K562 (cell line): ENCODE data around the gene TMEM138. TPM values are rescaled to one million over a fixed set of nuclear protein-coding genes. Genes with fewer than 3 reads are reported as not detected.

Experiments used
- BHLHE40 ChIP-seq: IDR thresholded peaks from 2 replicates; pipeline ENCODE4 v1.6.1; 2011; ENCODE audit warnings: low read length, improper control_type of control experiment
- HMGN3 ChIP-seq: IDR thresholded peaks from 2 replicates; pipeline ENCODE4 v1.6.1; 2011; ENCODE audit warnings: borderline replicate concordance, low read depth, mild to moderate bottlenecking, mixed read lengths, low read length; ENCODE audit not compliant: insufficient read length; ENCODE audit errors: extremely low read depth
- NCOR1 ChIP-seq: fragments of 450-650 bp; IDR thresholded peaks from 2 replicates; pipeline ENCODE4 v1.6.1; 2016; ENCODE audit warnings: mild to moderate bottlenecking, moderate library complexity
- POLR2G ChIP-seq: fragments of 200-400 bp; formaldehyde crosslinking; IDR thresholded peaks from 2 replicates; pipeline ENCODE4 v1.6.1; 2017; ENCODE audit warnings: low read depth, mild to moderate bottlenecking, antibody characterized with exemption, low read length, moderate library complexity
- RERE ChIP-seq: sonication (generic); formaldehyde crosslinking; IDR thresholded peaks from 2 replicates; pipeline ENCODE4 v1.8.0; 2023; ENCODE audit warnings: missing genetic modification reagents, mild to moderate bottlenecking, borderline replicate concordance
- STAT6 ChIP-seq: sonication (generic); formaldehyde crosslinking; IDR thresholded peaks from 2 replicates; pipeline ENCODE4 v1.8.1; 2023; ENCODE audit warnings: mild to moderate bottlenecking, missing genetic modification reagents
- TFAP4 ChIP-seq: sonication (generic); formaldehyde crosslinking; IDR thresholded peaks from 2 replicates; pipeline ENCODE4 v1.8.0; 2022; ENCODE audit warnings: missing genetic modification reagents, mild to moderate bottlenecking, moderate library complexity, borderline replicate concordance
- ZHX1 ChIP-seq: fragments of 150-350 bp; conservative IDR thresholded peaks from 2 replicates; pipeline ENCODE4 v1.6.1; 2014; ENCODE audit warnings: low read length
- ZNF253 ChIP-seq: fragments of 250-450 bp; sonication (Bioruptor Pico); conservative IDR thresholded peaks from 2 replicates; pipeline ENCODE4 v1.6.1; 2021; ENCODE audit warnings: mild to moderate bottlenecking
- ZNF639 ChIP-seq, 2 experiments: fragments of 200-800 bp in 1 of 2; sonication (Bioruptor generic) in 1 of 2; sonication (generic) in 1 of 2; formaldehyde crosslinking in 1 of 2; IDR thresholded peaks in 1 of 2; conservative IDR thresholded peaks in 1 of 2; 2 replicates each; pipeline versions ENCODE4 v1.5.0 to v1.6.1; 2016 to 2020; ENCODE audit warnings: missing compliant biosample characterization in 1 of 2, missing genetic modification characterization in 1 of 2, missing genetic modification reagents in 1 of 2
- polyA plus RNA-seq, 8 experiments: library from polyadenylated mRNA; depleted of rRNA in 4 of 8; stranded (reverse) in 5 of 8; unstranded in 3 of 8; fragments of >200 nt; fragmentation: Nextera tagmentation in 2 of 8; fragmentation: Illumina TruSeq in 1 of 8; extraction: Ambion mirVana in 2 of 8; extraction: Trizol in 1 of 8; gene quantifications; 2 replicates each; pipeline versions ENCODE4 v1.2.1 to v1.2.3, GENCODE V29; 2011 to 2014; ENCODE audit warnings: inconsistent platforms in 1 of 8, missing spikeins in 1 of 8
- total RNA-seq, 7 experiments: library from RNA; depleted of rRNA in 6 of 7; stranded (reverse); fragments of >200 nt in 6 of 7; fragmentation: Illumina TruSeq in 2 of 7; extraction: Trizol in 2 of 7; gene quantifications; 2 replicates each; pipeline versions ENCODE4 v1.2.1 to v1.2.3, GENCODE V29; 2011 to 2021; ENCODE audit warnings: low replicate concordance in 1 of 7

Gene TMEM138
- total and polyA plus RNA-seq, 9 of the 15 experiments (the other 6 are each of a cell fraction or from before 2014, with no cell fraction given), result 23.2 to 168 (median 63.1) TPM

GRCh38 chr11:61334434-61335354 is 27.5 kb upstream of the TMEM138 start (continued):
- no peak for TF ChIP-seq BHLHE40
- no peak for TF ChIP-seq RERE (CRISPR knock-in tag)
- TF ChIP-seq ZHX1, result no peak
- no peak for TF ChIP-seq HMGN3
- no peak for TF ChIP-seq ZNF253 (CRISPR knock-in tag)
- no peak for TF ChIP-seq TFAP4 (CRISPR knock-in tag)
- no peak for TF ChIP-seq ZNF639 (CRISPR knock-in tag; conservative IDR thresholded peaks at IDR 0.05 in 1 of 2, IDR thresholded peaks at IDR 0.05 in 1 of 2)
- TF ChIP-seq POLR2G, result no peak
- no peak for TF ChIP-seq NCOR1
- no peak for TF ChIP-seq STAT6 (CRISPR knock-in tag)
